Mammary epithelial cell (primary cell): Measurements from ENCODE around the gene SCN4B.

Source experiments
- CTCF ChIP-seq, 2 donors: IDR thresholded peaks in 1 of 2; conservative IDR thresholded peaks in 1 of 2; 2 replicates each; pipeline ENCODE4 v1.5.1; 2011 to 2012; ENCODE audit warnings: inconsistent platforms in 2 of 2, low read length in 2 of 2, mild to moderate bottlenecking in 2 of 2, control low read depth in 1 of 2, low read depth in 1 of 2; ENCODE audit not compliant: insufficient read depth in 1 of 2; ENCODE audit errors: extremely low read depth in 1 of 2
- EZH2 ChIP-seq: IDR thresholded peaks from 2 replicates; pipeline ENCODE4 v1.6.1; 2012; ENCODE audit warnings: low read length, inconsistent platforms, borderline replicate concordance

- TF ChIP-seq CTCF (conservative IDR thresholded peaks at IDR 0.05 in 1 of 2, IDR thresholded peaks at IDR 0.05 in 1 of 2; ENCODE audit: extremely low read depth in 1 of 2, insufficient read depth in 1 of 2, low read depth in 1 of 2, low read length in 2 of 2) (no peak), EZH2 (no peak)
These were observed 22.7 kb upstream of the SCN4B start for GRCh38 chr11:118175031-118175992.
